H1 (cell line): ENCODE results near the gene TRIM41.

Experiments
- CEBPB ChIP-seq: IDR thresholded peaks from 2 replicates; pipeline ENCODE4 v1.6.1; 2012; ENCODE audit warnings: low read depth, low read length
- CHD1 ChIP-seq: IDR thresholded peaks from 2 replicates; pipeline ENCODE4 v1.6.1; 2012; ENCODE audit warnings: low read depth, low read length, improper control_type of control experiment
- EP300 ChIP-seq, 2 experiments: IDR thresholded peaks; 1 replicate in 1 of 2; 2 replicates in 1 of 2; pipeline ENCODE4 v1.6.1; 2011 to 2012; ENCODE audit warnings: low read depth in 2 of 2, low read length in 2 of 2, mild to moderate bottlenecking in 2 of 2, borderline replicate concordance in 1 of 2, inconsistent platforms in 1 of 2, moderate library complexity in 1 of 2
- POLR2AphosphoS5 ChIP-seq: IDR thresholded peaks from 2 replicates; pipeline ENCODE4 v1.6.1; 2011; ENCODE audit warnings: low read depth, low read length
- TAF1 ChIP-seq: IDR thresholded peaks from 2 replicates; pipeline ENCODE4 v1.6.1; 2011; ENCODE audit warnings: mild to moderate bottlenecking, low read depth, low read length

DNA sequence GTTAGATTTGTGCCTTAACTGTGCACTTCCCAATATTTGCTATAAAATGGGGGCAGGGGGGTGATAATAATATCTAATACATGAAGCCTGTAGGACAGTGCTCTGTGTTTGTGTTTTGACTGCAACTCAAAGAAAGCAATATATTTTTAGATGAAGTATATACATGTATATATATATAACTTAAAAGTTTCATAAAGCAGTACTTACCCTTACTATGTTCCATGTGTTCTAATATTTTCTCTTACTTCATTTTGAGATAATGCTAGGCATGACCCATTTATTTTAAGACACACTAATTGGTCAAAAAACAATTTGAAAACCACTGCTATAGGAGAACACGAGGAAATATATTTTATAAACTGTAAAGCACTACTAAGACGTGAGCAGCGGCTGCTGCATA is 35.5 kb downstream of the TRIM41 start:
- TF ChIP-seq EP300 (IDR thresholded peaks at IDR 0.05; ENCODE audit: borderline replicate concordance in 1 of 2, low read depth in 2 of 2, low read length in 2 of 2) (no peak), POLR2AphosphoS5 (no peak), CHD1 (no peak), CEBPB (no peak), TAF1 (no peak)
